AG08396 (cell line): ENCODE results near the gene SRRM5.
A peak's percentile ranks its signal among the peaks of the same experiment; 100 is the strongest.
"Not testable (repeated sequence)": the region's sequence is repeated elsewhere in the genome, so short reads cannot be mapped to it uniquely, and the experiment has no call there.

Experiments
- DNase-seq: peaks from one replicate; pipeline ENCODE4 v3.0.0; 2012; ENCODE audit warnings: low spot score, mixed read lengths

The SRRM5 gene

GRCh38 chr19:43638214-43638994 is 26.5 kb downstream of the SRRM5 start:
- no peak for DNase-seq

DNA sequence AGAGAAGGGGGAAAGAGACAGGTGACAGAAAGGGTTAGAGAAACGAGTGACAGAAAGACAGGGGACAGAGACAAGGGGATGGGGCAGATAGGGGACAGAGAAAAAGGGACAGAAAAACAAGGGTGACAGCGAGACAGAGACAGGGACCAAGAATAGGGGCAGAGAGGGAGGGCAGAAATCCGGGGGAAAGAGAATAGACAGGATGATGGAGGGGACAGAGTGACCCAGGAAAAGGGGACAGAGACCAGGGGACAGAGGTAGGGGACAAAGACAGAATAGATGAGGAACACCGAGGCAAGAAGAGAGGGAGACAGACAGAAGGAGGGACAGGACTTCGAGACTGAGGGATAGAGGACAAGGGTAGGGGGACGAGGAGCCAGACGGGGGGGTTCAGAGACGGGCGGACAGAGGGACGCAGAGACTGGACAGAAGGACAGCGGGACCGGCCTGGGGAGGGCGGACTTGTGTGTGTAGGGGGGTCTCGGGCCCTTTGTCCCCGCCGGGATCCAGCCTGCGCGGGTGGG is 27.2 kb downstream of the SRRM5 start:
- DNase-seq = no peak

- DNase-seq = peak; percentile 49
Observed at GRCh38 chr19:43639519-43640423, 27.9 kb downstream of the SRRM5 start, which contains the start of gene CADM4. CADM4 (minus strand) TSS chr19:43639850; CDS start chr19:43639790, 60 bp downstream.

GRCh38 chr19:43640424-43640757 is 28.5 kb downstream of the SRRM5 start:
- DNase-seq = no peak

DNA sequence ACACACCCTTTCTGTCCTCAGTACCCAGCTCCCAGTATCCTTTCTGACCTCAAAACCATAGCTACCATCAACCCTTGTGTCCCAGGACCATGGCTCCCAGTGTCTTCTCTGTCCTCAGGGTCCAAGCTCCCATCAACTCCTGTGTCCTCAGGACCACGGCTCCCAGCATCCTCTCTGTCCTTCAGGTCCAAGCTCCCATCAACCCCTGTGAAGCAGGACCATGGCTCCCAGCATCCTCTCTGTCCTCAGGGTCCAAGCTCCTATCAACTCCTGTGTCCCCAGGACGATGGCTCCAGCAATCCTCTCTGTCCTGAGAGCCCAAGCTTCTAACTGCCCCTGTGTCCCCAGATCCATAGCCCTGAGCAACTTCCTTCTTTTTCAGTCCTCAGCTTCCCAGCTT is 29.4 kb downstream of the SRRM5 start:
- DNase-seq = no peak

- DNase-seq = no peak
Observed at GRCh38 chr19:43642531-43642930, 30.6 kb downstream of the SRRM5 start.

DNA sequence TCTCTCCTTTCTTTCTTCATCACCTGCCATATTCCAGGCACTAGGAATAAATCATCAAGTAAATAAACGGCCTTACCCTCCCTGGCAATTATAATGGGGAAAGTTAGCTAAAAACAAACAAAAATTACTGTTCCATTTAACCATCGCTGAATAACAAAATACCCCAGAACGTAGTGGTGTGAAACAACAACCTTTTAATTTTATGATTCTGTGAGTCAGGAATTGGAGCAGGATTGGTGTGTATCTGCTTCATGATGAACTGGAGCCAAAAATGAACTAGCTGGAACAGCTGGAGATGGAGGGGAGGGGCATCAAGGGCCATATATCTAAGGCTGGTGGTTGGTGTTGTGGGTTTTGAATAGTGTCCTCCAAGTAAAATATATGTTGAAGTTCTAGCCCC is 31.4 kb downstream of the SRRM5 start:
- no peak for DNase-seq

DNA sequence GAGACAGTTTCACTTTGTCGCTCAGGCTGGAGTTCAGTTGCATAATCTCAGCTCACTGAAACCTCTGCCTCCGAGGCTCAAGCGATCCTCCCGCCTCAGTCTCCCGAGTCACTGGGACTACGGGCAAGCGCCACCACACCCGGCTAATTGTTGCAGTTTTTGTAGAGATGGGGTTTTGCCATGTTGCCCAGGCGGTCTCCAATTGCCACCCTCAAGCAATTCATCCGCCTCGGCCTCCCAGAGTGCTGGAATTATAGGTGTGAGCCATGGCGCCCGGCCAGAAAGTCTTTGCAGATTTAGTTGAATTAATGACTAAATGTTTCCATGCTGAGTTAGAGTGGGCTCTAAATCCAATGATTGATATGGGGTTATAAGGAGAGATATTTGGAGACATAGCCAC is 32.3 kb downstream of the SRRM5 start:
- no peak for DNase-seq

DNA sequence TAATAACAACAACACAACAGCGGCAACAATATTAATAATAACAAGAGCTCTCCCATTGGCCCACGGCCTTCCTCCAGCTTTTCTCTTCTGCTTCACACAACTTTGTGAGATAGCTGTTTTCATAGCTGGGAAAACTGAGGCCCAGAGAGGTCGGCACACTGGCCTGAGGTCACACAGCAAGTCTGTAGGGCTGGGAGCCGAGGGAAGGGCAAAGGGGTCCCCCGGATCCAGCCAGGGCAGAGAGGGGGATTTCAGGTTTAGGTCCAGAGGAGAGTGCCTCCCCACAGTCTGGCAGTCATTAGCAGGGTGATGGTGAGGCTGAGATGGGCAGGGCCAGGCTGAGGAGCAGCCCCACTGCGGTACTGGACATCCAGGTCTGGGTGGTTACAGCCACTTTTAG is 36.7 kb downstream of the SRRM5 start:
- no peak for DNase-seq

DNA sequence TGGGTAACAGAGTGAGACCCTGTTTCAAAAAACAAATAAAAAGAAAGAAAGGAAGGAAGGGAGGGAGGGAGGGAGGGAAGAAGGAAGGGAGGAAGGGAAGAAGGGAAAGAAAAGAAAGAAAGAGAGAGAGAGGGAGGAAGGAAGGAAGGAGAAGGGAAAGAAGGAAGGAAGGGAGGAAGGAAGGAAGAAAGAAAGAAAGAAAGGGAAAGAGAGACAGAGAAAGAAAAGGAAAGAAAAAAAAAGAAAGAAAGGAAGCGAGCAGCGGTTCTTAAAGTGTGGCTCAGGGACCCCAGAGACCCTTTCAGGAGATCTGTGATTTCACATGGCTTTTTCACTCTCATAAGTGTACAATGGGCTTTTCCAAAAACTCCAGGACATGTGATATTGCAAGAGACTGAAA is 37.6 kb downstream of the SRRM5 start:
- no peak for DNase-seq

DNA sequence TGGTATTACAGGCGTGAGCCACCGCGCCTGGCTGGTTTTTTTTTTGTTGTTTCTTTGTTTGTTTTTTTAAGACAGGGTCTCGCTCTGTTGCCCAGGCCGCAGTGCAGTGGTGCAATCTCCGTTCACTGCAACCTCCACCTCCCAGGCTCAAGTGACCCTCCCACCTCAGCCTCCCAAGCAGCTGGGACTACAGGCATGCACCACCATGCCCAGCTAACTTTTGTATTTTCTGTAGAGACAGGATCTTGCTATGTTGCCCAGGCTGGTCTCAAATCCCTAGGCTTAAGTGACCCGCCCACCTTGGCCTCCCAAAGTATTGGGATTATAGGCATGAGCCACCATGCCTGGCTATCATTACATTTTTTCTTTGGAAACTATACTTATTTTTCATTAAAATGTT is 38.4 kb downstream of the SRRM5 start:
- not testable (repeated sequence) for DNase-seq

DNA sequence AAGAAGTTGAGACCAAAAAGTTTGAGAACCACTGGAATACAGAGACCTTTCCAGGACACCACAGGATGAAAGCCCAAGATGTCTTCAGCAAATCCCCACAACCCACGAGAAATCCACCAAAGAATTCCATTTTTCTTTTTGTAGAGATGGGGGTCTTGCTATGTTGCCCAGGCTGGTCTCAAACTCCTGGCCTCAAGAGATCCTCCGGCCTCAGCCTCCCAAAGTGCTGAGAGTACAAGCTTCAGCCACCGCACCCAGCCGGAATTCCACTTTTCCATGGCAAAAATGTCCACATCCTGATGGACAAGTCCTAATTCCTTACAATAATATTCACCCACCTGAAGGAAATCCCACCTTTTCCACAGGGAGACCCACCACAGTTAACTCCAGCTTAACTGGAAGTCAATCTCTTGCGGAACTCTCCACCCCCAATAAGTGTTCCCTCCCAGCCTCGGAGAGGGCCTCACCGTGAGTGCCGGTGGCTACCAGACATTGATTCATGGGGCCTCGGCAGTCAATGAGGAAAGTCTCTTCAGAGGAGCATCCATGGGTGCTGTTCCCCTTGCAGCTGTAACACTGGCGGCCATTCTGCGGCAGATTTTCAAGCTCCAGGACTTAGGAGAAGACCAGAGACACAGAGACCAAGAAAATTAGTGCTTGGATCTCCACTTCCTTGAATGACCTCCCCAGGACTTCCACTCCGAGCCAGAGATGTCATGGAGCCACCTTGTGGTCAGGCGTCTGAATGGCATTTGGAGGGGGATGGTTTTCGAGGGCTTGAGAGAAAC is 40.1 kb downstream of the SRRM5 start:
- DNase-seq = peak; percentile 68

- no peak for DNase-seq
Observed at GRCh38 chr19:43652546-43652874, 40.6 kb downstream of the SRRM5 start.

GRCh38 chr19:43656436-43656835 is 44.5 kb downstream of the SRRM5 start:
- no peak for DNase-seq

- DNase-seq = no peak
Observed at GRCh38 chr19:43658001-43658400, 46.1 kb downstream of the SRRM5 start.

DNA sequence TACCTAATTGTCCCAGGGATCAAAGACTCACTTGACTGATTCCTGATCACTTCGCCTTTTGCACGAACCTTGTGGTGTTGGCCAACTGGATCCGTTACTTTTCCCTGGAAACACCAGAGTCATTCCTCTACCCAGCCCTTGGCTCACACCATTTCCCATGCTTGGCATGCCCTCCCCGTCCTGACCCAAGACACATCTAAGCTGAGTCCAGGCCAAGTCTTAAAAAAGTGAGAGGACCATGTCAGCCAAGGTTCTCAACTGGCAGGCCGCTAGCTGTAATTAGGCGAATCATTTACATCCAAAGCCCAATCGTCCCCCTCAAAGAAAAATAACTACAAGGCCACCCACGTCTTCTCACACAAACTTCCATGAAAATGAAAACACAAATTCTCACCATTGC is 46.6 kb downstream of the SRRM5 start:
- DNase-seq = no peak

GRCh38 chr19:43660301-43660970 is 48.5 kb downstream of the SRRM5 start:
- DNase-seq = no peak

DNA sequence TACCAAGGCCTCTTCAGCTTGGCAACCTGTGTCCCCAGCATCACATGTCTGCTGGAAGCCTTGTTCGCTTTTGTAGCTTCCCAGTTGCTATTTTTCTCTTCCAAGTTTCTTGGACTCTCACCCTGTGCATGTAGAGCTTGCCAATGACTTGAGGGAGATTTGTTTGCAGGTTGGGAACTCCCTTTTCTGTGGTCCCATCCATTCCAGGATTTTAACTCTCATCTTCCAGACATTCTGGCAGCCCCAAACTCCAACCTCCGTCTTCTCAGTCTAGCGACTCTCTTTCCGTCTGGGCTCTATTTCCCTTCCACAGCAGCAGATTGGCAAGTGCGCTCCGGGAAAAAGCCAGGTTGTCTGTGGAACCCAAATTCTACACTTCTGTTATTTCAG is 49.1 kb downstream of the SRRM5 start:
- no peak for DNase-seq

DNA sequence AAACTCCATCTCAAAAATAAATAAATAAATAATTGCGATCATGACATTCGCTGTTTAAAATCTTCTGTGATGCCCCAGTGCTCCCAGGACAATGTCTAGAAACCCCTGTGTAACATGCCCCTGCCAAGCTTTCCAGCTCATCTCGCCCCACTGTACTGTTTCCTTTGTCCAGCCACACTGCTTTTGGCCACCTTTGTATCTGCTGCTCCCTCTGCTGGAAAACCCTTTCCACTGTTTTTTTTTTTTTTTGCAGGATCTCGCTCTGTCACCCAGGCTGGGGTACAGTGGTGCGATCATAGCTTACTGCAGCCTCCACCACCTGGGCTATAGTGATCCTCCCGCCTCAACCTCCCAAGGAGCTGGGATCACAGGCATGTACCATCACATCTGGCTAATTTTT is 50.6 kb downstream of the SRRM5 start:
- no peak for DNase-seq

- no peak for DNase-seq
Observed at GRCh38 chr19:43664018-43664417, 52.1 kb downstream of the SRRM5 start.
